PFSK-1 (cell line): Measurements from ENCODE around the gene OR56A5.

Experiments used
- FOXP2 ChIP-seq: optimal IDR thresholded peaks from 2 replicates; pipeline ENCODE3; 2011; ENCODE audit warnings: borderline replicate concordance, control low read depth, inconsistent platforms; ENCODE audit not compliant: insufficient read depth; ENCODE audit errors: extremely low read length, extremely low read depth
- POLR2AphosphoS5 ChIP-seq: IDR thresholded peaks from 2 replicates; pipeline ENCODE4 v1.6.1; 2012; ENCODE audit warnings: low read depth, mild to moderate bottlenecking, control low read depth, low read length, moderate library complexity
- REST ChIP-seq, 2 experiments: IDR thresholded peaks; 2 replicates each; pipeline versions ENCODE4 v1.6.1 to v1.8.0; 2011 to 2012; ENCODE audit warnings: low read depth in 2 of 2, low read length in 2 of 2, control low read depth in 1 of 2, inconsistent platforms in 1 of 2, mild to moderate bottlenecking in 1 of 2, moderate library complexity in 1 of 2; ENCODE audit not compliant: insufficient read depth in 1 of 2
- SIN3A ChIP-seq: IDR thresholded peaks from 2 replicates; pipeline ENCODE4 v1.6.1; 2012; ENCODE audit warnings: mild to moderate bottlenecking, low read length, moderate library complexity, borderline replicate concordance; ENCODE audit not compliant: insufficient read depth
- TAF1 ChIP-seq: IDR thresholded peaks from 2 replicates; pipeline ENCODE4 v1.6.1; 2012; ENCODE audit warnings: low read length, control low read depth, borderline replicate concordance; ENCODE audit not compliant: insufficient read depth

- TF ChIP-seq TAF1 (no peak), POLR2AphosphoS5 (no peak), REST (IDR thresholded peaks at IDR 0.05; ENCODE audit: insufficient read depth in 1 of 2, low read depth in 2 of 2, low read length in 2 of 2) (no peak), SIN3A (no peak), FOXP2 (no peak)
Observed at GRCh38 chr11:5994791-5995190, 26.5 kb upstream of the OR56A5 start.
